Hematopoietic multipotent progenitor cell treated with erythropoietin and hydrocortisone succinate and interleukin-3 and kit ligand, for 6 days (in vitro differentiated cells): ENCODE data around the gene ZMAT1.
"Not testable (repeated sequence)": the region's sequence is repeated elsewhere in the genome, so short reads cannot be mapped to it uniquely, and the experiment has no call there.

Source experiments
- DNase-seq: peaks from one replicate; pipeline ENCODE4 v3.0.0-alpha.2; 2015

The ZMAT1 gene

GRCh38 chrX:101931488-101932248 is at the start of gene ZMAT1:
Gene ZMAT1, minus strand, starts transcription at chrX:101932027. Its CDS starts 19 bp downstream, at chrX:101932008.
- DNase-seq = peak; percentile 92

- DNase-seq = no peak
Observed at GRCh38 chrX:101977106-101977505, 45.3 kb upstream of the ZMAT1 start.

- DNase-seq = no peak
Observed at GRCh38 chrX:101973066-101973465, 41.2 kb upstream of the ZMAT1 start.

GRCh38 chrX:101964923-101965539 is 33.2 kb upstream of the ZMAT1 start:
- not testable (repeated sequence) for DNase-seq

GRCh38 chrX:101958139-101958538 is 26.3 kb upstream of the ZMAT1 start:
- no peak for DNase-seq

GRCh38 chrX:101957174-101957573 is 25.3 kb upstream of the ZMAT1 start:
- no peak for DNase-seq

- no peak for DNase-seq
Observed at GRCh38 chrX:101956556-101956955, 24.7 kb upstream of the ZMAT1 start.

- DNase-seq = no peak
Observed at GRCh38 chrX:101950581-101950980, 18.8 kb upstream of the ZMAT1 start.

- DNase-seq = no peak
Observed at GRCh38 chrX:101932249-101932570, 383 bp upstream of the ZMAT1 start.

- DNase-seq = peak; percentile 34
Observed at GRCh38 chrX:101931136-101931487, 715 bp downstream of the ZMAT1 start.

GRCh38 chrX:101925733-101926132 is 6.1 kb downstream of the ZMAT1 start:
- no peak for DNase-seq

GRCh38 chrX:101918751-101919150 is 13.1 kb downstream of the ZMAT1 start:
- no peak for DNase-seq

GRCh38 chrX:101906136-101906796 is 25.6 kb downstream of the ZMAT1 start:
- DNase-seq = no peak

- no peak for DNase-seq
Observed at GRCh38 chrX:101904996-101905395, 26.8 kb downstream of the ZMAT1 start.
